Measurements from ENCODE around the gene SNPH. TPM values are rescaled to one million over a fixed set of nuclear protein-coding genes. Genes with fewer than 3 reads are reported as not detected.

The SNPH gene
- total RNA-seq, 1 donor from 2014 or later = 11.2 TPM

DNA sequence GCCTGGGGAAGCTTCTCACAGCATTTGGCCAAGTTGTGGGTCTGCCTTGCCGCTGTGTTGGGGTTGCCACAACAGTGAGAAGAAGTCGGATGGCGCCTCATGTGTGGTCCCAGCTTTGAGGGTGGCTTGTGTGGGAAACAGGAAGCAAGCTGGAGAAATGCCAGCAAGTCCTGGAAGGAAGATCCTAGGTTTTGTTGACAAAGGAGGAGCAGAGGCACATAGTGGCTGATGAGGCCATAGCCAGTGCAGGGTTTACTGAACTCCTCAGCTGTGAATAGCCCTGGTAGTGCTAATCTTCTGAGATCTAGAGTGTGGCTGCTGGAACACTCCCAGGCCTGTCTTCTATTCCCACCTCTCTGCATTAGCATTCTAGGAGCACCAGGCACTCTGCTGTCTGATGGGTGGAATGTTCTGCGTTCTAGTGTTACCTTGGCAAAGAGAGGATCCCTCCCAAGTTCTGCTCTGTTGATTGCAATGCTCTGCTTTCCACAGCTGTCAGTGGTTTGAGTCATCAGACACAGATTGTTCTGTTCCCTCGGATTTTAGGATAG is 25.2 kb downstream of the SNPH start:
- TF ChIP-seq, protein P1, sequence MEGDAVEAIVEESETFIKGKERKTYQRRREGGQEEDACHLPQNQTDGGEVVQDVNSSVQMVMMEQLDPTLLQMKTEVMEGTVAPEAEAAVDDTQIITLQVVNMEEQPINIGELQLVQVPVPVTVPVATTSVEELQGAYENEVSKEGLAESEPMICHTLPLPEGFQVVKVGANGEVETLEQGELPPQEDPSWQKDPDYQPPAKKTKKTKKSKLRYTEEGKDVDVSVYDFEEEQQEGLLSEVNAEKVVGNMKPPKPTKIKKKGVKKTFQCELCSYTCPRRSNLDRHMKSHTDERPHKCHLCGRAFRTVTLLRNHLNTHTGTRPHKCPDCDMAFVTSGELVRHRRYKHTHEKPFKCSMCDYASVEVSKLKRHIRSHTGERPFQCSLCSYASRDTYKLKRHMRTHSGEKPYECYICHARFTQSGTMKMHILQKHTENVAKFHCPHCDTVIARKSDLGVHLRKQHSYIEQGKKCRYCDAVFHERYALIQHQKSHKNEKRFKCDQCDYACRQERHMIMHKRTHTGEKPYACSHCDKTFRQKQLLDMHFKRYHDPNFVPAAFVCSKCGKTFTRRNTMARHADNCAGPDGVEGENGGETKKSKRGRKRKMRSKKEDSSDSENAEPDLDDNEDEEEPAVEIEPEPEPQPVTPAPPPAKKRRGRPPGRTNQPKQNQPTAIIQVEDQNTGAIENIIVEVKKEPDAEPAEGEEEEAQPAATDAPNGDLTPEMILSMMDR (IDR thresholded peaks at IDR 0.05; ENCODE audit: borderline replicate concordance) = no peak
- Histone ChIP-seq H3K27me3 (ENCODE audit: low read depth) (no peaks in the 10 kb centered on the region), H3K9me3 (replicated peaks) (no peaks in the 10 kb centered on the region), H3K27ac (replicated peaks) (no peak overlapping the region), H3K4me3 (no peak overlapping the region), H3K4me1 (peaks cover 28% of the 10 kb centered on the region), H3K36me3 (no peaks in the 10 kb centered on the region)
- DNase-seq = no peak
- intact Hi-C loops (cut with micrococcal nuclease) = no loop called here

DNA sequence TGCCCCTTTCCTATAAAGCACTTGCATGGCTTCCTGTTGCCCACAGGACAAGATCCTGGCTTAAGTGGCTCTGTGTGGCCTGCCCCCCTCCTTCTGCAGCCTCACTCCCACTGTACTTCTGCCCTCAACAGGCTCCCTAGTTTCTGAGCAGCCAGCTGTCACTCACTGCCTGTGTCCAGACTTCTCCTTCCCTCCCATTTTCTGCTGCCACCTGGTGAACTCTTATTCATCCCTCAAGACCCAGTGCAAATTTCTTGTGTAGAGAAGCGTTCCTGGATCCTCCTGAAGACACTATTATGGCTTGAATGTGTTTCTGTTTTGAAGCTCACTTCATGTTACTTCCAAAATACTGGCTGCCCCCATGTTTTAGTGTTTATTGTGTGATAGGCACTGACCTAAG is 26.5 kb downstream of the SNPH start:
- Histone ChIP-seq H3K36me3 (peaks cover 10% of the 10 kb centered on the region), H3K27ac (replicated peaks) (no peak overlapping the region), H3K4me1 (peaks cover 18% of the 10 kb centered on the region), H3K27me3 (ENCODE audit: low read depth) (no peaks in the 10 kb centered on the region), H3K4me3 (no peak overlapping the region), H3K9me3 (replicated peaks) (no peaks in the 10 kb centered on the region)
- no peak for DNase-seq
- intact Hi-C loops (cut with micrococcal nuclease) = no loop called here
- TF ChIP-seq, protein P1 (IDR thresholded peaks at IDR 0.05; ENCODE audit: borderline replicate concordance) = no peak

DNA sequence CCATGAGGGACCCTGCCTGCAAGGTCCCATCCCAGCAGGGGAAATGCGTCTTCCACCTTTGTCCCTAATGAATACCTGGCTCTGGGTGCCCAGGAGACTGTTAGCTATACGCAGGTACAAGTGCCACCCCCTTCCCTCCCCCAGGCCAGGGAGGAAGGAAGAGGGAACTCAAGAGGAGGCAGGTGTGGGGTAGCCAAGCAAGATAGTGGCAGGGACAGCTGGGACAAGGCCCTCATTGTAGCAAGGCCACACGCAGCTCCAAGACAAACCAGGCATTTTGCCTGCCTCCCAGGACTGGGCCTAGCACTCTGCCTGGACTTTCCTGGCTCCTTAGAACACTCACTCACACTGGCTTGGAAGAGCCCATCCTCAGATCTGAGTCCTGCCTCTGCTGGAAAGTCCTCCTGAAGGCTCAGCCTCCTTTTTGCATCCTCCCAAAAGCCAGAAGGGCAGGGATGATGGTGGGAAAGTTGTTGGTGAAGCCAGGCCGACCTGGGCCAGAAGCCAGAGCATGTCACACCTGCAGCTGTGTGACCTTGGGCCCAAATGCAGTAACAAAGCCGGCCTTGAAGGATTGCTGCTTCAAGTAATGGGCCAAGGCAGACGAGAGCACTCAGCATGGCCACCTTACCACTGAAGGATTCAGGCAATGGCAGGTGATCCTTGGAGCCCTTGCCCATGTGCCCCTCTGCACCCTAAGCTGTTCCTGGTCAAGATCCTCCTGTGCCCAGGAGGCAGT is 27.7 kb downstream of the SNPH start:
- Histone ChIP-seq H3K36me3 (peaks cover 10% of the 10 kb centered on the region), H3K4me3 (no peak overlapping the region), H3K27ac (replicated peaks) (no peak overlapping the region), H3K4me1 (peaks cover 11% of the 10 kb centered on the region), H3K9me3 (replicated peaks) (no peaks in the 10 kb centered on the region), H3K27me3 (ENCODE audit: low read depth) (no peaks in the 10 kb centered on the region)
- TF ChIP-seq, protein P1 (IDR thresholded peaks at IDR 0.05; ENCODE audit: borderline replicate concordance) = no peak
- DNase-seq = no peak
- intact Hi-C loops (cut with micrococcal nuclease) = no loop called here

DNA sequence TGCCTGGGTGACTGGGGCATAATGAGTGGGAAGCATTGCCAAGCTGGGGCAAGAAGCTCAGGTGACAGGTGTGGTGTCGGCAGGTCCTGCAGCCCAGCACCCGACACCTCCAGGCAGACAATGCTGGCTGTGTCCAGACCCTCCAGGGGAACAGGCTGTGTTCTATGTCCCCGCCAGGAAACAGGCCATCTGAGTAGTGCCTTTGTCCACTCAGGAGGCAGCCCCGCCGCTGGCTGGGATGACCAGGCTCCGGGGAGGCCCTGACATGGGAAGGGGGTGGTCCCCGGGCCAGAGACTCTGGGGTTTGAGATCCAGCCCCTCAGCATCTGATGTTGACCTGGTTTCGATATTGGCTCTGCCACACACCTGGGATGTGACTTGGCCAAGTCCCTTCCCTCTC is 28.4 kb downstream of the SNPH start:
- no peaks in the 10 kb centered on the region for H3K9me3 ChIP-seq (replicated peaks)
- H3K4me1 ChIP-seq = peaks cover 11% of the 10 kb centered on the region
- H3K36me3 ChIP-seq = peaks cover 10% of the 10 kb centered on the region
- H3K27ac ChIP-seq (replicated peaks) = no peak overlapping the region
- no peak for DNase-seq
- intact Hi-C loops (cut with micrococcal nuclease) = no loop called here
- TF ChIP-seq, protein P1 (IDR thresholded peaks at IDR 0.05; ENCODE audit: borderline replicate concordance) = no peak
- no peaks in the 10 kb centered on the region for H3K27me3 ChIP-seq (ENCODE audit: low read depth)
- no peak overlapping the region for H3K4me3 ChIP-seq

DNA sequence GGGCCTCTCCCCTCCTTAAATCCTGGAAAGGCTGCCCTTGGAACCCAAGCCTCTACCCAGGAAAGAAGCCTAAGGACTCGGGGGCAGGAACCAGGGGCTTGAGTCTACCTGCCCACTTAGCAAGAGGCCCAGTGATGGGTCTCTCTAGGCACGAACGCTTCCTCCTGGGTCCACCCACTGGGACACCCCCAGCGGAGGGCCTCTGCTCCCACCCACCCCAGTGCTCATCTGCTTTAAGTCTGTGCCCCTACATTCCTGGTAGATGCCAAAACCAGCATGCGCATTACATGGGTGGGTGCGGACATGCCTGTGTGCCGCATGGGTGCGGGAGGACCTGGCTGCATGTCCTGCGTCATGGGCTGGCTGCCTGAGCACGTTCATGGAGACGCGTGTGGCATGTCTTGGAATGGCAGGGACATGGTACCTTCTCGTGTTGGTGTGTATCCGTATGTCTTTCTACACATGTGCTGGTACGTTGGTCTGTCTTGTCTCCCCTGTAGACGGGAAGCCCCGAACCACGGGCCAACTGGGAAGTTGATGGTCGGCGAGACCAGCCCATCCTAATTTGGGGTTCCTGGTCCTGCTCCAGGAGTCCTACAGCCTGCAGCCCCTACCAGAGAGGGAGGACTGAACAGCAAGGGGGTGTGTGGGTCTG is 29.3 kb downstream of the SNPH start:
- H3K27me3 ChIP-seq (ENCODE audit: low read depth) = no peaks in the 10 kb centered on the region
- no peak overlapping the region for H3K4me3 ChIP-seq
- peaks cover 13% of the 10 kb centered on the region for H3K36me3 ChIP-seq
- H3K9me3 ChIP-seq (replicated peaks) = no peaks in the 10 kb centered on the region
- no peak for DNase-seq
- TF ChIP-seq, protein P1 (IDR thresholded peaks at IDR 0.05; ENCODE audit: borderline replicate concordance) = no peak
- intact Hi-C loops (cut with micrococcal nuclease) = no loop called here
- no peak overlapping the region for H3K27ac ChIP-seq (replicated peaks)
- H3K4me1 ChIP-seq = peaks cover 11% of the 10 kb centered on the region

Data from left ventricle myocardium inferior (tissue), 1 donor.